ENCODE data around the gene CTNNA3.

GRCh38 chr10:66405566-66405965 is 1290.4 kb downstream of the CTNNA3 start:
- no peak for TF ChIP-seq CTCF (IDR thresholded peaks at IDR 0.05 in 2 of 3, conservative IDR thresholded peaks at IDR 0.05 in 1 of 3; ENCODE audit: borderline replicate concordance in 1 of 3, insufficient read depth in 1 of 3, low read depth in 2 of 3, low read length in 2 of 3)
- TF ChIP-seq SIN3A (IDR thresholded peaks at IDR 0.05; ENCODE audit: low read depth): no peak
- TF ChIP-seq RAD21 (IDR thresholded peaks at IDR 0.05; ENCODE audit: low read depth): no peak
- TF ChIP-seq POLR2AphosphoS5 (IDR thresholded peaks at IDR 0.05; ENCODE audit: low read depth, low read length): no peak
- TF ChIP-seq JUND (IDR thresholded peaks at IDR 0.05): no peak
